ENCODE measurements around the gene PLPPR4. TPM values are rescaled to one million over a fixed set of nuclear protein-coding genes. Genes with fewer than 3 reads are reported as not detected.
"Not testable (repeated sequence)": the region's sequence is repeated elsewhere in the genome, so short reads cannot be mapped to it uniquely, and the experiment has no call there.

PLPPR4 gene
- total RNA-seq, 1 experiment from 2014 or later: not detected

DNA sequence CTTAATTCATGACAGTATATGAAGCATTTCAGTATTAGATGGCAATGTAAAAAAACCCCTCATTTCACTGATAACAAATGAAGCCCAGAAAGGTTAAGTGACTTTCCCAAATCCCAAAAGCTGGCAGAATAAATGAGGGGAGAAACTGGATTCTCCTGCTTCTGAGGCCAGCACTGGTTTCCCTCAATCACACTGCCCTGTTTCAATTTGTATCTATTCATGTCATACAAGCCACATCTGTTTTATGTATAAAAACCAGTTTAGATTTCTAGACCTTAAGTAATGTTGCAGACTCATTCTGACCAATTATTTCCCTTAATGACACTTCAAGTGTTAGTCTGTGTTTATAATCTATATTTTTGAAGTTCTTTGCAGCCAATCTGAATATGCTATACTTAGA is 16.8 kb downstream of the PLPPR4 start:
- no peaks in the 10 kb centered on the region for H3K36me3 ChIP-seq (ENCODE audit: control insufficient read depth, insufficient read depth, low read length)
- Mint-ChIP-seq H3K4me1 (ENCODE audit: low read depth, unreplicated experiment) (no peaks in the 10 kb centered on the region), H3K27me3 (ENCODE audit: insufficient read depth, unreplicated experiment) (peaks cover 3% of the 10 kb centered on the region), H3K9me3 (ENCODE audit: unreplicated experiment) (no peaks in the 10 kb centered on the region), H3K36me3 (ENCODE audit: insufficient read depth, unreplicated experiment) (no peaks in the 10 kb centered on the region), H3K4me3 (ENCODE audit: unreplicated experiment) (no peak overlapping the region), H3K27ac (ENCODE audit: unreplicated experiment) (no peak overlapping the region)
- POLR2A ChIA-PET: no interaction called here
- no peaks in the 10 kb centered on the region for H3K9me3 ChIP-seq
- TF ChIP-seq, protein P1, sequence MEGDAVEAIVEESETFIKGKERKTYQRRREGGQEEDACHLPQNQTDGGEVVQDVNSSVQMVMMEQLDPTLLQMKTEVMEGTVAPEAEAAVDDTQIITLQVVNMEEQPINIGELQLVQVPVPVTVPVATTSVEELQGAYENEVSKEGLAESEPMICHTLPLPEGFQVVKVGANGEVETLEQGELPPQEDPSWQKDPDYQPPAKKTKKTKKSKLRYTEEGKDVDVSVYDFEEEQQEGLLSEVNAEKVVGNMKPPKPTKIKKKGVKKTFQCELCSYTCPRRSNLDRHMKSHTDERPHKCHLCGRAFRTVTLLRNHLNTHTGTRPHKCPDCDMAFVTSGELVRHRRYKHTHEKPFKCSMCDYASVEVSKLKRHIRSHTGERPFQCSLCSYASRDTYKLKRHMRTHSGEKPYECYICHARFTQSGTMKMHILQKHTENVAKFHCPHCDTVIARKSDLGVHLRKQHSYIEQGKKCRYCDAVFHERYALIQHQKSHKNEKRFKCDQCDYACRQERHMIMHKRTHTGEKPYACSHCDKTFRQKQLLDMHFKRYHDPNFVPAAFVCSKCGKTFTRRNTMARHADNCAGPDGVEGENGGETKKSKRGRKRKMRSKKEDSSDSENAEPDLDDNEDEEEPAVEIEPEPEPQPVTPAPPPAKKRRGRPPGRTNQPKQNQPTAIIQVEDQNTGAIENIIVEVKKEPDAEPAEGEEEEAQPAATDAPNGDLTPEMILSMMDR (IDR thresholded peaks at IDR 0.05; ENCODE audit: insufficient read depth in 1 of 2, low read depth in 1 of 2, low read length in 1 of 2, severe bottlenecking in 1 of 2, unreplicated experiment in 1 of 2): no peak
- no peak overlapping the region for H3K4me3 ChIP-seq (ENCODE audit: low read depth, low read length)
- intact Hi-C loops (cut with micrococcal nuclease; ENCODE audit: unreplicated experiment): no loop called here
- H3K27me3 ChIP-seq (replicated peaks; ENCODE audit: control insufficient read depth, insufficient read depth, low read length): no peaks in the 10 kb centered on the region
- no peak for DNase-seq
- BruUV-seq (replicated peaks): no TSS peak
- CTCF ChIA-PET: no interaction called here
- no peaks in the 10 kb centered on the region for H3K4me1 ChIP-seq

DNA sequence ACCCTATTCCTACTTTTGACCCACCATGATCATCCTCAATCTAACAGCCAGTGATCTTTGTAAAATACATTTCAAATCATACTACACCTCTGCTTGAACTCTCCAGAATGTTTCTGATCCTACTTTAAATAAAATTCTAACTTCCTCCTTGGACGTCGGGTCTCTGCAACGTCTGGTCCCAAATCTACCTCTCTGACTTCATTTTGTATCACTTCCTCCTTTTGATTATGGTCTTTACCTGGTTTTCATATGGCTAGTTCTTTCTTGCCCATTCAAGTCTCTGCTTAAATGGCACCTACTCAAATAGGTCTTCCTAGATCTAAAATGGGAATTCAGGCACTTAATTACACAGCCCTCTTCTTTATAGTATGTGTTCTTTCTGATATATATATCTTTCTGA is 18.2 kb downstream of the PLPPR4 start:
- no TSS peak for BruUV-seq (replicated peaks)
- Histone ChIP-seq H3K27me3 (replicated peaks; ENCODE audit: control insufficient read depth, insufficient read depth, low read length) (no peaks in the 10 kb centered on the region), H3K4me1 (no peaks in the 10 kb centered on the region), H3K4me3 (ENCODE audit: low read depth, low read length) (no peak overlapping the region), H3K36me3 (ENCODE audit: control insufficient read depth, insufficient read depth, low read length) (no peaks in the 10 kb centered on the region), H3K9me3 (no peaks in the 10 kb centered on the region)
- H3K4me1 Mint-ChIP-seq (ENCODE audit: low read depth, unreplicated experiment): no peaks in the 10 kb centered on the region
- H3K27ac Mint-ChIP-seq (ENCODE audit: unreplicated experiment): no peak overlapping the region
- H3K4me3 Mint-ChIP-seq (ENCODE audit: unreplicated experiment): no peak overlapping the region
- intact Hi-C loops (cut with micrococcal nuclease; ENCODE audit: unreplicated experiment): no loop called here
- TF ChIP-seq, protein P1 (IDR thresholded peaks at IDR 0.05; ENCODE audit: insufficient read depth in 1 of 2, low read depth in 1 of 2, low read length in 1 of 2, severe bottlenecking in 1 of 2, unreplicated experiment in 1 of 2): no peak
- no peaks in the 10 kb centered on the region for H3K9me3 Mint-ChIP-seq (ENCODE audit: unreplicated experiment)
- ChIA-PET CTCF (no interaction called here), POLR2A (no interaction called here)
- peaks cover 3% of the 10 kb centered on the region for H3K27me3 Mint-ChIP-seq (ENCODE audit: insufficient read depth, unreplicated experiment)
- DNase-seq: no peak
- no peaks in the 10 kb centered on the region for H3K36me3 Mint-ChIP-seq (ENCODE audit: insufficient read depth, unreplicated experiment)

DNA sequence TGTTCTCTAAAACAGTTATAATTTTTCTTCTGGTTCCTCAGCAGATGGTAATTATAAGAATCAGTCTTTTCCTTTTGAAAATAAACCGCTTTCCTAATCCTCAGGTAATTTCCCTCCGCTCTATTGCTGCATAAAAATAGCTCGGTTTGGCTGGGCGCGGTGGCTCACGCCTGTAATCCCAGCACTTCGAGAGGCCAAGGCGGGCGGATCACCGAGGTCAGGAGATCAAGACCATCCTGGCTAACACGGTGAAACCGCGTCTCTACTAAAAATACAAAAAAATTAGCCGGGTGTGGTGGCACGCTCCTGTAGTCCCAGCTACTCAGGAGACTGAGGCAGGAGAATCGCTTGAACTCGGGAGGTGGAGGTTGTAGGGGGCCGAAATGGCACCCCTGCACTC is 19.2 kb downstream of the PLPPR4 start:
- DNase-seq; H3K9me3 Mint-ChIP-seq (ENCODE audit: unreplicated experiment); H3K27me3 Mint-ChIP-seq (ENCODE audit: insufficient read depth, unreplicated experiment); POLR2A ChIA-PET; H3K36me3 Mint-ChIP-seq (ENCODE audit: insufficient read depth, unreplicated experiment); H3K27me3 ChIP-seq (replicated peaks; ENCODE audit: control insufficient read depth, insufficient read depth, low read length); BruUV-seq (replicated peaks); CTCF ChIA-PET; H3K27ac Mint-ChIP-seq (ENCODE audit: unreplicated experiment); intact Hi-C loops (cut with micrococcal nuclease; ENCODE audit: unreplicated experiment); H3K4me1 Mint-ChIP-seq (ENCODE audit: low read depth, unreplicated experiment); H3K4me1 ChIP-seq; H3K4me3 ChIP-seq (ENCODE audit: low read depth, low read length); H3K9me3 ChIP-seq; H3K4me3 Mint-ChIP-seq (ENCODE audit: unreplicated experiment); H3K36me3 ChIP-seq (ENCODE audit: control insufficient read depth, insufficient read depth, low read length): not testable (repeated sequence)

DNA sequence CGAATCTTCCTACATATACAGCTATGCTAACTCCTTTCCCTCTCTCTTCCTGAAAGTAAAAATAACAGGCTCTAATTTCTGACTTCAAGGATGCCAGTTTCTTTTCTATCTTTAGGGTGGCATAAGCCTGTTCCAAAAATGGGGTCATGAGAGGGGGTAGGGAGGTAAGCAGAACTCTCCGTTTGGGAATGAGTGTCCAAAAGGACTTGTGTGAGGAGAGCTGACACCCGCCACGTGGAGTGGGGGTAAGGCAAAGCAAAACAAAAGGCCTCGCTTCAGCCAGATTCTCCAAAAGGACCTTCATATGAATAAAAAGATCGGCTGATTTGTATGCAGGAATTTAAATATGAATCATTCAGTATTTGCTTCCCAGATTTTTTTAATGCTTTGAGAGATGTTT is 28.6 kb downstream of the PLPPR4 start:
- no peak overlapping the region for H3K27ac Mint-ChIP-seq (ENCODE audit: unreplicated experiment)
- intact Hi-C loops (cut with micrococcal nuclease; ENCODE audit: unreplicated experiment): no loop called here
- TF ChIP-seq, protein P1 (IDR thresholded peaks at IDR 0.05; ENCODE audit: insufficient read depth in 1 of 2, low read depth in 1 of 2, low read length in 1 of 2, severe bottlenecking in 1 of 2, unreplicated experiment in 1 of 2): no peak
- no peaks in the 10 kb centered on the region for H3K4me1 Mint-ChIP-seq (ENCODE audit: low read depth, unreplicated experiment)
- ChIA-PET POLR2A (no interaction called here), CTCF (no interaction called here)
- BruUV-seq (replicated peaks): no TSS peak
- H3K36me3 Mint-ChIP-seq (ENCODE audit: insufficient read depth, unreplicated experiment): no peaks in the 10 kb centered on the region
- no peaks in the 10 kb centered on the region for H3K27me3 Mint-ChIP-seq (ENCODE audit: insufficient read depth, unreplicated experiment)
- H3K27me3 ChIP-seq (replicated peaks; ENCODE audit: control insufficient read depth, insufficient read depth, low read length): no peaks in the 10 kb centered on the region; the same call in 1 of the 2 replicates
- no peaks in the 10 kb centered on the region for H3K36me3 ChIP-seq (ENCODE audit: control insufficient read depth, insufficient read depth, low read length)
- H3K4me1 ChIP-seq: no peaks in the 10 kb centered on the region
- no peaks in the 10 kb centered on the region for H3K9me3 ChIP-seq
- no peaks in the 10 kb centered on the region for H3K9me3 Mint-ChIP-seq (ENCODE audit: unreplicated experiment)
- DNase-seq: no peak
- H3K4me3 Mint-ChIP-seq (ENCODE audit: unreplicated experiment): no peak overlapping the region
- no peak overlapping the region for H3K4me3 ChIP-seq (ENCODE audit: low read depth, low read length)

Data from Caco-2 (cell line).